Smooth muscle cell (in vitro differentiated cells): ENCODE measurements around the gene SPATA9. TPM values are rescaled to one million over a fixed set of nuclear protein-coding genes. Genes with fewer than 3 reads are reported as not detected.
"Not testable (repeated sequence)": the region's sequence is repeated elsewhere in the genome, so short reads cannot be mapped to it uniquely, and the experiment has no call there.

Experiments used
- DNase-seq: peaks from one replicate; lab custom pipeline; 2025; ENCODE audit not compliant: unreplicated experiment; lab: John Stamatoyannopoulos, UW
- H2AFZ ChIP-seq: fragments of 200-600 bp; sonication (generic); 2 replicates; pipeline ENCODE4 v1.6.0; 2016; ENCODE audit warnings: antibody characterized with exemption, low read depth, mild to moderate bottlenecking
- H3F3A ChIP-seq: fragments of 200-600 bp; sonication (generic); 2 replicates; pipeline ENCODE4 v1.6.0; 2017; ENCODE audit warnings: antibody characterized with exemption, low read depth
- H3K27ac ChIP-seq: fragments of 200-600 bp; sonication (generic); 2 replicates; pipeline ENCODE4 v1.5.1; 2016; ENCODE audit warnings: low read depth, mild to moderate bottlenecking
- H3K27me3 ChIP-seq: fragments of 200-600 bp; sonication (generic); 2 replicates; pipeline ENCODE4 v1.6.1; 2016; ENCODE audit warnings: low read depth, mild to moderate bottlenecking
- H3K36me3 ChIP-seq: fragments of 200-600 bp; sonication (generic); 2 replicates; pipeline ENCODE4 v1.5.1; 2016; ENCODE audit warnings: low read depth
- H3K4me1 ChIP-seq: fragments of 200-600 bp; sonication (generic); 2 replicates; pipeline ENCODE4 v1.5.1; 2016; ENCODE audit warnings: low read depth
- H3K4me2 ChIP-seq: fragments of 200-600 bp; sonication (generic); 2 replicates; pipeline ENCODE4 v1.6.0; 2016; ENCODE audit warnings: mild to moderate bottlenecking
- H3K4me3 ChIP-seq: fragments of 200-600 bp; sonication (generic); 2 replicates; pipeline ENCODE4 v1.5.1; 2016; ENCODE audit warnings: mild to moderate bottlenecking
- H3K79me2 ChIP-seq: fragments of 200-600 bp; sonication (generic); 2 replicates; pipeline ENCODE4 v1.6.0; 2016; ENCODE audit warnings: low read depth, mild to moderate bottlenecking
- H3K9ac ChIP-seq: fragments of 200-600 bp; sonication (generic); 2 replicates; pipeline ENCODE4 v1.6.0; 2016; ENCODE audit warnings: low read depth
- H3K9me3 ChIP-seq: fragments of 200-600 bp; sonication (generic); replicated peaks from 2 replicates; pipeline ENCODE4 v1.5.1; 2016; ENCODE audit warnings: low read depth
- H4K20me1 ChIP-seq: fragments of 200-600 bp; sonication (generic); 2 replicates; pipeline ENCODE4 v1.6.0; 2016; ENCODE audit warnings: low read depth
- whole genome bisulfite sequencing: methylation state at CpG from one replicate; pipeline ENCODE4 v1.1.7; 2016; ENCODE audit warnings: low lambda C conversion rate; 5-methylcytosine and 5-hydroxymethylcytosine counted together
- polyA plus RNA-seq: library from polyadenylated mRNA; unstranded; fragments of >200 nt; fragmentation: Nextera tagmentation; extraction: Ambion mirVana; gene quantifications from 2 replicates; pipeline ENCODE4 v1.2.1, GENCODE V29; 2016
- total RNA-seq: library from RNA; depleted of rRNA; stranded (reverse); fragments of >200 nt; gene quantifications from 2 replicates; pipeline ENCODE4 v1.2.3, GENCODE V29; 2014
- TF ChIP-seq, protein P1 (sequence below): fragments of 200-600 bp; sonication (generic); IDR thresholded peaks from 2 replicates; pipeline ENCODE4 v1.5.1; 2017; ENCODE audit warnings: borderline replicate concordance, mild to moderate bottlenecking, antibody characterized with exemption; ENCODE audit not compliant: insufficient read depth, poor library complexity, severe bottlenecking

The SPATA9 gene
- total and polyA plus RNA-seq, 2 experiments from 2014 or later = not detected

DNA sequence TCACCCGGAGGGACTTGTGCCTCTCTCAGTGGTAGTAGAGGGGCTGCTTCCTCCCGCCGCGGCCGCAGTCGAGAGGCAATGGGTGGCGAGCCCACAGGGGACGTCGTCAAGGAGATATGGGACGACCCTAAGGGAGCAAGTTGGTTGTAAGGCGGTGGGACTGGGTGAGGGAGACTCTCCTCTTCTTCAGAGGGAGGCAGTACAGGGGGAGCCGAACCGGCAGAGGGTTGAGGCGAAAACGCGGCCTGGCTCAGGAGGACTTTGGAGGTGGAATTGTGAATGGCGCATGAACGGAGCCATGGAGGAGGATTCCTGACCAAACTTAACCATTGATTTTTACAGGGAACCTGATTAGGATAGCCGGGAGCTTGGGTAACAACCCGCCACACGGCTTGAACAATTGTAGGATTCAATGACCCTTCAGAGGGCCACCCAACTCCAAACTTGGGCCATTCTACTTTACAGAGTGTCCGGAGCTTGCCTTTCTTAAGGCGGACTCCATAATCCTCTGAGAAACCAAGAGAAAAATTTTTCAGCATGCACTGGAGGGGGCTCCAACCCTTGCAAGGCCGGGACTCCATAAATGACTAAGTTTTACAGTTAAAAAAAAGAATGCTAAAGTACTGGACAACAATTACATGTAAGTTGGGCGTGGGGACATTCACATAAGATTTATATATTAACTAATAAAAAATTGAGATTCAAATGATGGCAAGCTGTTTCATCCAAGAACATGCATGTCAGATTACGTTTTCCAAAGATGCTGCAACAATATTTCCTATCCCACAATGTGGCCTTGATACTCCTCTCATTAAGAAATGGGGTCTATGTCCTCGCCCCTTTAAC lies 28.9 kb upstream of the SPATA9 start:
- Histone ChIP-seq H3K79me2 (no peaks in the 10 kb centered on the region), H3F3A (peaks cover 6% of the 10 kb centered on the region), H3K4me3 (peak overlapping the region; percentile 31), H3K4me1 (peaks cover 18% of the 10 kb centered on the region), H3K27me3 (no peaks in the 10 kb centered on the region), H3K9me3 (no peaks in the 10 kb centered on the region), H3K9ac (peak overlapping the region; percentile 55), H2AFZ (peak overlapping the region; percentile 47), H3K36me3 (no peaks in the 10 kb centered on the region), H4K20me1 (no peaks in the 10 kb centered on the region), H3K27ac (peak overlapping the region; percentile 86), H3K4me2 (peak overlapping the region; percentile 82)
- TF ChIP-seq, protein P1, sequence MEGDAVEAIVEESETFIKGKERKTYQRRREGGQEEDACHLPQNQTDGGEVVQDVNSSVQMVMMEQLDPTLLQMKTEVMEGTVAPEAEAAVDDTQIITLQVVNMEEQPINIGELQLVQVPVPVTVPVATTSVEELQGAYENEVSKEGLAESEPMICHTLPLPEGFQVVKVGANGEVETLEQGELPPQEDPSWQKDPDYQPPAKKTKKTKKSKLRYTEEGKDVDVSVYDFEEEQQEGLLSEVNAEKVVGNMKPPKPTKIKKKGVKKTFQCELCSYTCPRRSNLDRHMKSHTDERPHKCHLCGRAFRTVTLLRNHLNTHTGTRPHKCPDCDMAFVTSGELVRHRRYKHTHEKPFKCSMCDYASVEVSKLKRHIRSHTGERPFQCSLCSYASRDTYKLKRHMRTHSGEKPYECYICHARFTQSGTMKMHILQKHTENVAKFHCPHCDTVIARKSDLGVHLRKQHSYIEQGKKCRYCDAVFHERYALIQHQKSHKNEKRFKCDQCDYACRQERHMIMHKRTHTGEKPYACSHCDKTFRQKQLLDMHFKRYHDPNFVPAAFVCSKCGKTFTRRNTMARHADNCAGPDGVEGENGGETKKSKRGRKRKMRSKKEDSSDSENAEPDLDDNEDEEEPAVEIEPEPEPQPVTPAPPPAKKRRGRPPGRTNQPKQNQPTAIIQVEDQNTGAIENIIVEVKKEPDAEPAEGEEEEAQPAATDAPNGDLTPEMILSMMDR = no peak
- no peak for DNase-seq
- 39% methylated on average over 27 of the region's 27 CpGs for WGBS

DNA sequence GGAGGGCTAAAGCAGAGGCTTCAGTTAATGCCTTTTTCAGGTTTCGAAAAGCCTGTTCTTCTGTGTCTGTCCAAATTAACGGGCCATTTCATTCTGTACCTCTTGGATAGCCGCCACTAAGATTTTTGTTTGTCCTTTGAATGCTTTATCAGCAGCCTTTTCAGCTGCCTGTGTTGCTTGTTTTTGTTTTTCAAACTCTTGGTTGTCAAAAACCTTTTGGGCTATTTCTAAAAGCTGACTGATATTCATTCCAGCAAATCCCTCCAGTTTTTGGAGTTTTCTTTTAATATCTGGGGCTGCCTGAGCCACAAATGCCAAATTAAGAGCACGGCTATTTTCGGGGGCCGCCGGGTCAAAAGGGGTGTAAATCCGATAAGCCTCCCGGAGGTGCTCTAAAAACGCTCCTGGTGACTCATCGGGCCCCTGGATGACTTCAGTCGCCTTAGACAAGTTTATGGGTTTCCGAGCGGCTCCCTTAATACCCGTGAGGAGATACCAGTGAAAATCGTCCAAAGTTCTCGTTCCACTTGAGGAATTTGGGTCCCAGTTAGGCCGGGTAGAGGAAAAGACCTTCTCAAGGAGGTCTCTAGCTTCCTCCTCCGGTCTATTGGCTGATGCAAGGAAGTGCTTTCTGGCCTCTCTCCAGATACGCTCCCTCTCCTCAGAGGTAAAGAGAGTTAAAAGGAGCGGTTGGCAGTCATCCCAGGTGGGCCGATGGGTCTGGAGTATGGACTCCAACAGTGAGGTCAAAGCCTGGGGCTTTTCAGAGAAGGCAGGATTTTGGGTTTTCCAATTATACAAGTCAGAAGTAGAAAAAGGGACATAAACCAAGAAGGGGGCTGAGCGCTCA lies 28.1 kb upstream of the SPATA9 start:
- H2AFZ ChIP-seq = peak overlapping the region; percentile 47
- WGBS = 12% methylated on average over 23 of the region's 23 CpGs
- H3K27me3 ChIP-seq, H3K9me3 ChIP-seq, H3K79me2 ChIP-seq, H3F3A ChIP-seq, H3K36me3 ChIP-seq, H4K20me1 ChIP-seq, DNase-seq: not testable (repeated sequence)
- H3K9ac ChIP-seq = peak overlapping the region; percentile 55
- H3K27ac ChIP-seq = peak overlapping the region; percentile 86
- H3K4me3 ChIP-seq = peak overlapping the region; percentile 31
- peak overlapping the region; percentile 82 for H3K4me2 ChIP-seq
- peaks cover 18% of the 10 kb centered on the region for H3K4me1 ChIP-seq

DNA sequence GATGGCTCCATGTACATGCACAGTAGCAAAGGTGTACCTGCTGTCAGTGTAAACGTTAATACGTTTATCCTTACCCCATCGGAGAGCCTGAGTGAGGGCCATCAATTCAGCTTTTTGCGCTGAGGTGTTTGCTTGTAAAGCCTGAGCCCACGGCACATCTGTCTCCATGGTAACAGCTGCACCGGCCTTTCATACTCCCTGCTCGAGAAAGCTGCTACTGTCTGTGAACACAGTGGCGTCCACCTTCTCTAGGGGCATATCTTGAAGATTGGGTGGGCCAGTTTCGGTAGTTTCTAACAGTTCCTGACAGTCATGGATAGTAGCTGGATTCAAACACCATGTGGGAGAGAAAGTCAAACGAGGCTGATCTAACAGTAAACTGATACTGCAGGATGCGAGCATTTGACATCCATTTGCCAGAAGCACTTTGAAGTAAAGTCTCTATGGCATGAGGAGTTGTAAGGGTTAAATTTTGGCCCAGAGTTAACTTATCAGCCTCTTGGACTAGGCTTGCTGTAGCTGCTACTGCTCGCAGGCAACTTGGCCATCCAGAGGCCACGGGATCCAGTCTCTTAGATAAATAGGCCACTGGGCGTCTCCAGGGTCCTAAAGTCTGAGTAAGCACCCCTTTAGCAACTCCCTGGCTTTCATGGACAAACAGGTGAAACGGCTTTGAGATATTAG lies 27.3 kb upstream of the SPATA9 start:
- peak overlapping the region; percentile 86 for H3K27ac ChIP-seq
- peak overlapping the region; percentile 82 for H3K4me2 ChIP-seq
- no peaks in the 10 kb centered on the region for H3K27me3 ChIP-seq
- H3K4me3 ChIP-seq = no peak overlapping the region
- no peak for DNase-seq
- H3F3A ChIP-seq = peaks cover 6% of the 10 kb centered on the region
- peaks cover 18% of the 10 kb centered on the region for H3K4me1 ChIP-seq
- TF ChIP-seq, protein P1 = no peak
- H4K20me1 ChIP-seq = no peaks in the 10 kb centered on the region
- H2AFZ ChIP-seq = no peak overlapping the region
- H3K9ac ChIP-seq = no peak overlapping the region
- H3K79me2 ChIP-seq = no peaks in the 10 kb centered on the region
- H3K36me3 ChIP-seq = no peaks in the 10 kb centered on the region
- H3K9me3 ChIP-seq = no peaks in the 10 kb centered on the region
- 39% methylated on average over 15 of the region's 15 CpGs for WGBS

DNA sequence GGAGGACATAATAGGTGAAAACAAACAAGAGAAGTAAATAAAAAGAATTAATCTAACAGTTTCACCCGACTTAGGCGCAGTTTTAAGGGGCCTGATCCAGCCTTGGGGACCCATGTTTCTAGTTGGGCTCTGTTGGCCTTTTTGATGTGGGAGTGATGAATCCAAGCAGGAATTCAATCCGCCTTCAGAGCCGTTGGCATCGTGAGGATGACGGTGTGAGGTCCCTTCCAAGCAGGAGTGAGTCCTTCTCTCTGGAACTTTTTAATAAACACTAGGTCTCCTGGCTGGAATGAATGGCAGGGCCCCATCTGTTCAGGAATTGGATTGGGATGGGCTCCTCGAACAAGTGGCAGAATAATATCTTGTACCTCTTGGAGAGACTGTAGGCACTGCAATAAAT lies 26.1 kb upstream of the SPATA9 start:
- TF ChIP-seq, protein P1 = no peak
- WGBS = 82% methylated on average over 7 of the region's 7 CpGs
- Histone ChIP-seq H3K4me1 (peaks cover 18% of the 10 kb centered on the region), H3K27me3 (no peaks in the 10 kb centered on the region), H3K9ac (no peak overlapping the region), H3K9me3 (no peaks in the 10 kb centered on the region), H4K20me1 (no peaks in the 10 kb centered on the region), H3F3A (peaks cover 6% of the 10 kb centered on the region), H3K36me3 (no peaks in the 10 kb centered on the region), H3K79me2 (no peaks in the 10 kb centered on the region), H3K27ac (no peak overlapping the region), H2AFZ (no peak overlapping the region), H3K4me3 (no peak overlapping the region), H3K4me2 (no peak overlapping the region)
- DNase-seq = no peak

DNA sequence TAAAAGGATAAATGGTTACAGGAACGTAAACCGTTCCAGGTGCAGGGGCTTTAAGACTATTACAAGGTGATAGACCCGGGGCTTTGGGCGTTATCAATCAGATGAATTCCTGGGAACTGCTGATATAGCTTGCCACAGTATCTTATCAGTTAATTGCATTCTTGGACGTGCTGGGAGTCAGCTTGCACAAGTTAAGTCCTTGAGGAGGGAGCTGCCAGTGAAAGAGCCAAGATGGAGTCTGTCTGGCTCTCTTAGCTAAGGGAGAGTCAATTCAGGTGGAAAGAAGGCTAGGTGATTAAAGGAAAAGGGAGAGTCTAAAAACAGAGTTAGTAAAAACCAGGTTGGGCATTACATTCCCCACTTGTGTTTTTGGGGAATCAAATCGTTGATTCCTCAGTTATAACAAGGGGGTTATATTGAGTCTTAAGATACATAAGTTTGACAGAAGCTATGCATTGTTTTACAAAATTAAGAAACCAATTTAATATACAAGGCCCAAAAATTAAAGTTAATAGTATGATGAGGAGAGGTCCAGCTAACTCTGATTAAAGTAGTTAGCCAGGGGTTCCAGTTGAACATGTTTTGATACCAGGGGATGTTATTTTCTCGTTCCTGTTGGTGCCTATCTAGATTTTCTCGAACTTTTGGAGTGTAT lies 24.9 kb upstream of the SPATA9 start:
- not testable (repeated sequence) for H3K9me3 ChIP-seq, H2AFZ ChIP-seq, H3K27ac ChIP-seq, H3K4me2 ChIP-seq, H3K36me3 ChIP-seq, DNase-seq, H3K4me3 ChIP-seq, H3K27me3 ChIP-seq, H4K20me1 ChIP-seq, H3F3A ChIP-seq, H3K79me2 ChIP-seq, H3K9ac ChIP-seq
- H3K4me1 ChIP-seq = peaks cover 18% of the 10 kb centered on the region
- WGBS = 53% methylated on average over 8 of the region's 8 CpGs
